HL-60 (cell line): ENCODE results near the gene KRTAP5-8.

Experiments used
- DNase-seq, 2 experiments: peaks; one replicate each; pipeline ENCODE4 v3.0.0-alpha.2; 2010 to 2020; ENCODE audit warnings: low read depth in 1 of 2, low spot score in 1 of 2
- H3K27ac ChIP-seq: fragments of 250-450 bp; sonication (Bioruptor Pico); replicated peaks from 2 replicates; pipeline ENCODE4 v1.5.1; 2020; ENCODE audit warnings: mild to moderate bottlenecking, moderate library complexity
- H3K27me3 ChIP-seq: fragments of 250-450 bp; sonication (Bioruptor Pico); 2 replicates; pipeline ENCODE4 v1.5.1; 2021; ENCODE audit warnings: mild to moderate bottlenecking, moderate library complexity; ENCODE audit not compliant: insufficient read depth, poor library complexity, severe bottlenecking
- H3K4me3 ChIP-seq: replicated peaks from 2 replicates; pipeline ENCODE4 v1.5.1; 2011; ENCODE audit warnings: mild to moderate bottlenecking, control low read depth, low read length; ENCODE audit not compliant: insufficient read depth
- CTCF ChIP-seq: IDR thresholded peaks from one replicate; pipeline ENCODE4 v1.5.1; 2011; ENCODE audit warnings: low read length, control low read depth, inconsistent platforms; ENCODE audit not compliant: insufficient read depth
- GABPA ChIP-seq: IDR thresholded peaks from 2 replicates; pipeline ENCODE4 v1.6.1; 2012; ENCODE audit warnings: low read depth
- POLR2AphosphoS5 ChIP-seq: IDR thresholded peaks from 2 replicates; pipeline ENCODE4 v1.6.1; 2012; ENCODE audit warnings: low read depth
- REST ChIP-seq: IDR thresholded peaks from 2 replicates; pipeline ENCODE4 v1.6.1; 2012; ENCODE audit warnings: low read depth; ENCODE audit not compliant: insufficient replicate concordance
- SPI1 ChIP-seq: IDR thresholded peaks from 2 replicates; pipeline ENCODE4 v1.6.1; 2012; ENCODE audit warnings: low read depth, mild to moderate bottlenecking, borderline replicate concordance

Gene KRTAP5-8

GRCh38 chr11:71542879-71543777, 5.3 kb downstream of the KRTAP5-8 start:
- H3K4me3 ChIP-seq, result no peak overlapping the region
- no peak for TF ChIP-seq SPI1
- no peak for TF ChIP-seq CTCF
- TF ChIP-seq POLR2AphosphoS5, result no peak
- TF ChIP-seq GABPA, result no peak
- TF ChIP-seq REST, result no peak
- peak overlapping the region; percentile 51 for H3K27ac ChIP-seq
- peak in 1 of 2 experiments; percentile 15 for DNase-seq
- no peaks in the 10 kb centered on the region for H3K27me3 ChIP-seq

- Histone ChIP-seq H3K27me3 (no peaks in the 10 kb centered on the region), H3K4me3 (no peak overlapping the region), H3K27ac (peak overlapping the region; percentile 51)
- DNase-seq, result peak in 1 of 2 experiments; percentile 79
- TF ChIP-seq CTCF (no peak), SPI1 (peak; percentile 57; the same call in 1 of the 2 replicates), POLR2AphosphoS5 (peak; percentile 41; the same call in 1 of the 2 replicates)
Observed at GRCh38 chr11:71543866-71544265, 6.0 kb downstream of the KRTAP5-8 start.

- TF ChIP-seq GABPA (no peak), SPI1 (no peak), CTCF (no peak), REST (no peak), POLR2AphosphoS5 (no peak)
Observed at GRCh38 chr11:71544525-71545214, 6.8 kb downstream of the KRTAP5-8 start.

More at GRCh38 chr11:71544525-71545214, 6.8 kb downstream of the KRTAP5-8 start:
- no peaks in the 10 kb centered on the region for H3K27me3 ChIP-seq
- H3K27ac ChIP-seq, result peak overlapping the region; percentile 51; the same call in 1 of the 2 replicates
- no peak overlapping the region for H3K4me3 ChIP-seq
- DNase-seq, result no peak
